ENCODE data around the gene ETV6.

Gene ETV6

GRCh38 chr12:11776316-11776715 is 126.8 kb downstream of the ETV6 start:
- no peak for DNase-seq (ENCODE audit: low read depth)

GRCh38 chr12:11777451-11777850 is 128.0 kb downstream of the ETV6 start:
- no peak for DNase-seq (ENCODE audit: low read depth)

DNA sequence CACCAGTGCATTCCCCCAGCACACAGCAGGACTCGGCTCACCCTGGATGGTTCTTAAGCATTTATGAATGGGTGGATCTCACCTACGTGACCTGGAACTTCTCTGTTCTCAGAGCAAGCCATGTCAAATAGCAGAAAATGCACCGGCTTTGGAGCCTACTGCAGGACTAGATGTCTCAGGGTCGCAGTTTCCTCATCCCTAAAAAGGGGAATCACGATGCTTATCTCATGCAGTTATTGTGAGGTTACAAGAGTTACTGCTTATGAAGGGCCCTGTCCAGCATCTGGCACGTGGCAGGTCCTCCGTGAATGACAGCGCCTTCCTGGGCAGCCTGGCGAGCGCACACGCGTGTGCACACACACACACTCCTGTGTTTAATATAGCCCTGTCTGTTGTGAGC is 128.5 kb downstream of the ETV6 start:
- no peak for DNase-seq (ENCODE audit: low read depth)

- DNase-seq (ENCODE audit: low read depth), result no peak
Measured at GRCh38 chr12:11778713-11779685, 129.5 kb downstream of the ETV6 start.

GRCh38 chr12:11780521-11781101 is 131.1 kb downstream of the ETV6 start:
- DNase-seq (ENCODE audit: low read depth), result no peak

GRCh38 chr12:11782914-11783420 is 133.5 kb downstream of the ETV6 start:
- DNase-seq (ENCODE audit: low read depth), result no peak

GRCh38 chr12:11785712-11786111 is 136.2 kb downstream of the ETV6 start:
- no peak for DNase-seq (ENCODE audit: low read depth)

DNA sequence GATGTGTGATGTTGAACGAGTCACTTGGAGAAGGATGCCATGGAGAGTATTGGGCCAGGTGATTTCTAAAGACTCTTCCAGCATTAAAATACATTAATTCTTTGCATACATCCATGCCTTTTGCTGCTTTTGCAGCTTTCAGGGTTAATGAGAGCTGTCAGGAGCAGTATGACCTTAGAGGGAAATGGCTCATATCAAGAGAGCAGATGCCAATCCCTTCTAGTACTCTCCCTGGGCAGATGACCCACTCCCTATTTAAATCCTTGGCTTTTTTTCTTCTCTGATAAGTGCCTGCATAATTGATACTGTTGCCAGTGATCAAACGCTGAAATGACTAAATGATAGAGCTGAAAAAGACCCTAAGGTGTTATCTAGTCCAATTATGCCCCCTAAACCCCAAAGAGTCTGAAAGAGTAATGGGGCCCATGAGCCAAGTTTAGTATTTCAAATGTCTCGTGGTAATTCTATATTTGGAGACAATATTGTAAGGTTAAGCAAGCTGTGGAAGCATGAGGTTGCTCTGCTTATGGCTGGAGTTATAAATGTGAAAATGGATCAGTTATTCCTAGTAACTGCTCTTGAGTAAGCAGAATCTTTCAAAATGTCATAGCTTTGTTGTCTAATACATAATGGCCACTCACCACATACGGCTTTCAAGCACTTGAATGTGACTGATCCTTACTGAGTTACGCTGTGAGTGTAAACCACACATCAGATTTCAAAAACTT is 137.3 kb downstream of the ETV6 start:
- no peak for DNase-seq (ENCODE audit: low read depth)

DNA sequence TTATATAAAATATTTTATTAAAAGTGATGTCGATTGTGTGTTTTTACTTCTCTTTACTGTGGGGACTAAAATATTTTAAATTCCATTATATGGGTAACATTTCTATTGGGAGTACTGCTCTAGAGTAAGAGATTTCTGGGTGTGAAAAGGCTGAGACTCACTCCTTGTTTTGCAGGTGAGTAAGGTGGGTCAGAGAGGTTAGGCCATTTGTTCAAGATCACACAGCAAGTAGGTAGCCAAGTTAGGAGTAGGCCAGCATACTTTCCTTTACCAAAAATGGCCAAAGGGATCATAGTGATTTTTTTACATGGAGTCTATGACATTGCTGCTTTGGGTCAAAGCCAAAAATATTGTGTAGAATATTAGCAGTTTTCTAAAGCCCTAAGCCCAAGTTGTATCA is 138.0 kb downstream of the ETV6 start:
- no peak for DNase-seq (ENCODE audit: low read depth)

DNA sequence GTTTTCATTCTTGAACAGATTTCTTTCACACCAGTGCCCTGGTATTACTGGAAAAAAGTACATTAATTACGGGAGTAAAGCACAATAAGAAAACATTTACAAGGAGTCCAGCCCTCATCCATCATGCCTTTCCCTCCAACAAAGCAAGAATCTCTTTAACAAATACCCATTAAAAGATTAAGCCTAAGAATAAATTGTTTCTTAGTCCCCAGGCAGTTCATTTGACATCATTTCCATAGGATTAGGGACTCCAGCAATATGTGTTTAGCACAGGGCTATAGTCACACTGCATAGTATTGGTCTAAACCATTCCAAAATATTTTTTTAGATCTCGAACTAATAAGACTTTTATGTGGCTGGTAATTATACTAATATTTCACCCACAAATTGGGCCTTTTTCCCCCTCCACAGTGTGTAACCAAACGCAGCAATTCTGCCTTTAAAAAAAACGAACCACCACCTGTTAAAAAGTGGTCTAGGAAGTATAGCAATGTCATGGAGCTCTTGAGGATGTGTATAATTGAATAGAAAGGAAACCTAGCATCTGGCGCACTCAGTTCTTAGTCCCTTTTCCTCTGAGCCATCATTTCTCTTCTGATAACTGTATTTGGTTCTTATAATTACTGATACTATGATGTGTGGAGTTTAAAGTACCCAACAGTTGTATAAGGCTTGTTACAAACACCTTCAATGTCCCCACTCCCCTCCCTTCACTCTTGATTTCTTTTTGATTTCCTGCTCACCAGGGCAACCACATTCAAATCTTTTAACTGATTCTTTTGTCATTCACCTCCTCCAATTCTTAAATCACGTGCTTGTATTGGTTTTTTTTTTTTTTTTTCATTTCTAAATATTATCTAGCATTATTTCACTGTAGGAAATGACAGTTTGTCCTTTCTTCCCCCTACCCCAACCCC is 138.7 kb downstream of the ETV6 start:
- DNase-seq (ENCODE audit: low read depth), result no peak

DNA sequence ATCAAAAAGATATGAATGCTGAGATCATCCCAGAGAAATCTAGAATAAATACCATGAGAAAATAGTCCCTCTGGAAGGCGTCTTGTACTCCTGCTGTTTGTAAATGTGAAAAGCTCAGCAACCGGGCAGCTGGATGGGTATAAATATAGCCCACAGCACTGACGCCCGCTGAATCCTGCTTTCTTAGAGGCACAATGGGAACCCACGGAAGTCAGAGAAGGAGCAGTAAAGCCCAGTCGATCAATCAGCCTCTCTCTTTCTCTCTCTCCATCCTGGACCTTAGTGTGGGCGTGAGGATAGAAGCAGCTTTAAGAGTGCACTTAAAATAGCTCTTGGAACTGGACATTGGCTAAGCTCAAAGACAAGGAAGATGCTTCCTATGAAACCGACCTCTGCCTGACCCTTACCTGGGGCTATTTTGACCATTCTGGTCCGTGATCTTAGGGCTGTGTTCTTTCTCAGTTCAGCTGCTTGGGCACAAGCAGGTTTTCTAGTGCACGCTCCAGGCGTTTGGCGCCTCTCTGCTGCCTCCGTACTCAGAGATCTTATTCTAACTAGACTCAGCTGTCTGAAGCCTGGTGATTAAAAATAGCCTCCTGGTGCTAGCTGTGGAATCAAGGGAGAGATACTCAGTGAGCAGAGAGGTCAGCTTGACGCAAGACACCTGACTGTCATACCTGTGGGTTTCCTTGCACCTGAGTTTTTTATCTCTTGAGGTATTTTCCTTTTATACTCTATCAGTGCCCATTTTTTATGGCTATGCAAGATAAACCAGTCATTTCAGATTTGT is 144.6 kb downstream of the ETV6 start:
- no peak for DNase-seq (ENCODE audit: low read depth)

- no peak for DNase-seq (ENCODE audit: low read depth)
Measured at GRCh38 chr12:11794751-11795150, 145.3 kb downstream of the ETV6 start.

- DNase-seq (ENCODE audit: low read depth), result no peak
Measured at GRCh38 chr12:11795192-11795912, 145.9 kb downstream of the ETV6 start.

DNA sequence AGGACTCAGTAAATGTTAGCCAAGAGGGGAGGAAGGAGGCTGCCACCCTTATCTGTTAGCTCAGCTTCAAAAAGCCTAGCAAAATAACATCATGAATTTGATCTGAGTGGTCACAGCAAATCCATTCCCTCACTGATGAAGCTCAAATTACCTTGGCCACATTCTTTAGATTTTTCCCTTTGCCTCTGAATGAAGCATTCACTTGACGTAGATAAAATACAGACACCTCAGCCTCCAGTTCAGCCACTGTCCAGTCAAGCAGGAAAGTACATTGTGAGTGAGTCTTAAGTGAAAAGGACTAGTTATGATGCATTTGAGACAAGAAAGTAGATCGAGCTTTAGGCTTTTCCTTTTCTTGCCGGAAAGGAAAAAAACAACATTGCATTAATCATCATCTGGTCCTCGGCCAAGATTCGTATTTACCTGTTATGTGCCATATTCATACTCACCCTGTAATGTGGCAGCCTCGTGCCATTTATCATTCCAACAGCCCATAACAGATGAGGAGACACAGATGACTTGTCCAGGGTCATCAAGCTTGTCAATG is 146.5 kb downstream of the ETV6 start:
- no peak for DNase-seq (ENCODE audit: low read depth)

- DNase-seq (ENCODE audit: low read depth), result no peak
Measured at GRCh38 chr12:11797317-11797913, 147.9 kb downstream of the ETV6 start.

DNA sequence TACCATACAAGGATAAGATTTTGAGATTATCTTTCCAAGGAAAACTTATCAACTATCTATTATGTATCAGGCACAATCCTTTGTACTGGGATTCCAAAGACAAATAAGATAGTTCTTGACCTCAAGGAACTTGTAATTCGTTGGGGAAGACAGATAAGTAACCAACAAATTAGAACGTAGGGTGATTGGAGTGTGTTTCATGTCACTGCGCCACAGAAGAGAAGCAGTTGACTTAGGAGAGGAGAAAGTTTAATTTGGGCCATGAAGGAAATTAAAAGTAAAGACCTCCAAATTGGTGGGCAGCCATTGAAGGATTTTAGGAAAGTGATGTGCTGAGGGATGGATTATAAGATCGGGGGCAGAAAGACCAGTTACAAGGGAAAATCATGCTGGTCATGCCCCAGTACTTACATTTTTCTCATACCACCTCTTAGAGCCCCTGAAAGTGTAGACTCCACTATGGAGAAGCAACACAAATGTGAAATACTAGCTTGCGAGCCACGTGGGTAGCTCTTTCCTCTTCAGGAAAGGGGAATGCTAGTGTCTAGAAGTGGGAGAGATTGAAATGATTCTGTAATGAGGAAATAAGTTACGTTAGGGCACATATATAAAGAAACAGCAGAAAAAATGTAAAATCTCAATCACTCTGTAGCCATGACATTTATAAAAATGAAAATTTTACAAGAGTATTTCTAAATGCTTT is 148.7 kb downstream of the ETV6 start:
- DNase-seq (ENCODE audit: low read depth), result no peak

DNA sequence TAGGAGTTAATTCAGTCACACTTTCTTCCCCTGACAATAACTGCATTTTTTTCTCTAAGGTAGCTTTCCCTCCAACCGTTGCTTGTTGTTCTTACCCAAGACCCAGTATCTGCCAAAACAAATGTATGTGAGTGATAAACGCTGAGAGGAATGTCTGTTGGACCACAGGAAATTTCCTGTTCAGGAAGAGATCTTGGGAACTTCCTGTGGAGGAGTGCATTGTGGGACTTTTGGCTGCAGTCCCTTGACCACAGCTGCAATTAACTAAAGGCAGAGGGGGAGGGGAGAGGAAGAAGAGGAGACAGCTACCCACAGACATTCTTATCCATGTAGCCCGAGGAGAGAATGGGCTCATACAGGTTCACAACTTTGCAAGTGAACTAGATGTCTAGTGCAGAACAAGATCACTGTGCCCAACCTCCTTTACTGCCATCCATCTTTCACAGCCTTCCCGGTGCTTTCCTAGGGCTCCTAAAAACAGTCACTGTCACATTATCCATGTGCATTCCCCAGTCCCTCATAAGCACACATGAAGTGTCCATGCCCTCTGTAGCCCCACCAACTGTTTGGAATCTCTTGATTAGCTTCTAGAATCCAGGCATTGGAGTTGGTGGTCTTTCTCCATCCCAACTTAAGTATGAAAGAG is 149.5 kb downstream of the ETV6 start:
- no peak for DNase-seq (ENCODE audit: low read depth)

DNA sequence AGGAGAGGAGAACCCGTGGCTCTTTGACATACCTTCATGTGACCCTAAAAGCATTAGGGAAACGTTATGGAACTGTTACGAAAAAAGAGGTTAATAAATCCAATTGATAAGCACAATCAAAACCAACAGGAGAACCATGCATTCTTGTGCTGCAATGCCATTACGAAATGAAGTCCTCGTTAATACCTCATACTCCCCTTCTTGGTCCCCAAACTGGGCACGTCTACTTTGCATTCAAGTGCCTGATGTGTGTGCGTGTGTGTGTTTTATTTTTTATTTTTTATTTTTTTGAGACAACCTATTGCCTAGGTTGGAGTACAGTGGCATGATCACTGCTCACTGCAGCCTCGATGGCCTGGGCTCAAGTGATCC is 150.0 kb downstream of the ETV6 start:
- DNase-seq (ENCODE audit: low read depth), result no peak

Data from activated gamma-delta T cell treated with anti-CD3 and anti-CD28 coated beads, Interleukin-2, amount 50 U/mL, for 16 hours (primary cell).